Smooth muscle cell (in vitro differentiated cells): ENCODE measurements around the gene HLCS. TPM values are rescaled to one million over a fixed set of nuclear protein-coding genes. Genes with fewer than 3 reads are reported as not detected.

Experiments
- DNase-seq: peaks from one replicate; lab custom pipeline; 2025; ENCODE audit not compliant: unreplicated experiment; lab: John Stamatoyannopoulos, UW
- H2AFZ ChIP-seq: fragments of 200-600 bp; sonication (generic); 2 replicates; pipeline ENCODE4 v1.6.0; 2016; ENCODE audit warnings: antibody characterized with exemption, low read depth, mild to moderate bottlenecking
- H3F3A ChIP-seq: fragments of 200-600 bp; sonication (generic); 2 replicates; pipeline ENCODE4 v1.6.0; 2017; ENCODE audit warnings: antibody characterized with exemption, low read depth
- H3K27ac ChIP-seq: fragments of 200-600 bp; sonication (generic); 2 replicates; pipeline ENCODE4 v1.5.1; 2016; ENCODE audit warnings: low read depth, mild to moderate bottlenecking
- H3K27me3 ChIP-seq: fragments of 200-600 bp; sonication (generic); 2 replicates; pipeline ENCODE4 v1.6.1; 2016; ENCODE audit warnings: low read depth, mild to moderate bottlenecking
- H3K36me3 ChIP-seq: fragments of 200-600 bp; sonication (generic); 2 replicates; pipeline ENCODE4 v1.5.1; 2016; ENCODE audit warnings: low read depth
- H3K4me1 ChIP-seq: fragments of 200-600 bp; sonication (generic); 2 replicates; pipeline ENCODE4 v1.5.1; 2016; ENCODE audit warnings: low read depth
- H3K4me2 ChIP-seq: fragments of 200-600 bp; sonication (generic); 2 replicates; pipeline ENCODE4 v1.6.0; 2016; ENCODE audit warnings: mild to moderate bottlenecking
- H3K4me3 ChIP-seq: fragments of 200-600 bp; sonication (generic); 2 replicates; pipeline ENCODE4 v1.5.1; 2016; ENCODE audit warnings: mild to moderate bottlenecking
- H3K79me2 ChIP-seq: fragments of 200-600 bp; sonication (generic); 2 replicates; pipeline ENCODE4 v1.6.0; 2016; ENCODE audit warnings: low read depth, mild to moderate bottlenecking
- H3K9ac ChIP-seq: fragments of 200-600 bp; sonication (generic); 2 replicates; pipeline ENCODE4 v1.6.0; 2016; ENCODE audit warnings: low read depth
- H3K9me3 ChIP-seq: fragments of 200-600 bp; sonication (generic); replicated peaks from 2 replicates; pipeline ENCODE4 v1.5.1; 2016; ENCODE audit warnings: low read depth
- H4K20me1 ChIP-seq: fragments of 200-600 bp; sonication (generic); 2 replicates; pipeline ENCODE4 v1.6.0; 2016; ENCODE audit warnings: low read depth
- WGBS: methylation state at CpG from one replicate; pipeline ENCODE4 v1.1.7; 2016; ENCODE audit warnings: low lambda C conversion rate; 5-methylcytosine and 5-hydroxymethylcytosine counted together
- polyA plus RNA-seq: library from polyadenylated mRNA; unstranded; fragments of >200 nt; fragmentation: Nextera tagmentation; extraction: Ambion mirVana; gene quantifications from 2 replicates; pipeline ENCODE4 v1.2.1, GENCODE V29; 2016
- total RNA-seq: library from RNA; depleted of rRNA; stranded (reverse); fragments of >200 nt; gene quantifications from 2 replicates; pipeline ENCODE4 v1.2.3, GENCODE V29; 2014
- TF ChIP-seq, protein P1 (sequence below): fragments of 200-600 bp; sonication (generic); IDR thresholded peaks from 2 replicates; pipeline ENCODE4 v1.5.1; 2017; ENCODE audit warnings: borderline replicate concordance, mild to moderate bottlenecking, antibody characterized with exemption; ENCODE audit not compliant: insufficient read depth, poor library complexity, severe bottlenecking

HLCS gene
- total and polyA plus RNA-seq, 2 experiments from 2014 or later: 7.5 to 20.6 TPM

DNA sequence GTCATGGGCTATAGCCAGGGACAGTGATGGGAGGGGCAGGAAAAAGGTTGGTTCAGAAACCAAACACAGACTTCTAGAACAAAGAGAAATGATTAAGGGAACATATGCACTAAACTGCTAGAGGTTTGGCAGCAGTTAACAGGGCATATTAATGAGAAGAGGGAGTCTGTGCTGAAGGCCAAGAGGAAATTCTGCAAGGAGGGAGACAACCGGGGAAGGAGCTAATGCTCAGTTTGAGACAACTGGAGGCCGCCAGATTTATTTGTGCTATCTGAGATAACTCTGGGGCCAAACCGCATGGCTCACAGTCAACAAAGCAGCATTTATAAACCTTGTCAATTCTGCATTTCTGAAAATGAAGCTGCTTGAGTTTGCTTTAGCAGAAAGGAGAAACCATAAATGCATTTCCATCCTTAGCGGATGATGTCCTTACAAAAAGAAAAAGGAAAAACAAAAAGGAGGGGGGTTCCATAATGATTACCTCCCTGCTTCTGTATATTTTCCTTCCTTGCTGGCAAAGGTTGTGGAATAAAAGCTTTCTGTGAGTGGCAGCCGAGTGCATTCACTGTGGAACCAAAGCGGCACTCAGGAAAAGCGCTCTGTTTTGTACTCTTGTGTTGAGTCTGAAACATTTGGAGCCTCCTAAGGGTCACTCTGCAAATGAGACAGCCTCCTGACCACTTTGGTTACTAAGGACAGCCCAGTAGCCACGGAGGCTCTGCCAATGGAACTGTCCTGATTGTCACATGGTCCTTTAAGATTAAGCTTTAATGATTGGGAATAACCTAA, 197.2 kb downstream of the HLCS start:
- Histone ChIP-seq H3K4me2 (peak overlapping the region; percentile 41), H3K27ac (no peak overlapping the region), H3K36me3 (no peaks in the 10 kb centered on the region), H3K4me3 (no peak overlapping the region), H3K9ac (no peak overlapping the region), H3F3A (no peaks in the 10 kb centered on the region), H3K79me2 (no peaks in the 10 kb centered on the region), H3K27me3 (no peaks in the 10 kb centered on the region), H2AFZ (no peak overlapping the region), H3K4me1 (peaks cover 14% of the 10 kb centered on the region), H3K9me3 (no peaks in the 10 kb centered on the region), H4K20me1 (peaks cover 5% of the 10 kb centered on the region)
- no peak for DNase-seq
- TF ChIP-seq, protein P1, sequence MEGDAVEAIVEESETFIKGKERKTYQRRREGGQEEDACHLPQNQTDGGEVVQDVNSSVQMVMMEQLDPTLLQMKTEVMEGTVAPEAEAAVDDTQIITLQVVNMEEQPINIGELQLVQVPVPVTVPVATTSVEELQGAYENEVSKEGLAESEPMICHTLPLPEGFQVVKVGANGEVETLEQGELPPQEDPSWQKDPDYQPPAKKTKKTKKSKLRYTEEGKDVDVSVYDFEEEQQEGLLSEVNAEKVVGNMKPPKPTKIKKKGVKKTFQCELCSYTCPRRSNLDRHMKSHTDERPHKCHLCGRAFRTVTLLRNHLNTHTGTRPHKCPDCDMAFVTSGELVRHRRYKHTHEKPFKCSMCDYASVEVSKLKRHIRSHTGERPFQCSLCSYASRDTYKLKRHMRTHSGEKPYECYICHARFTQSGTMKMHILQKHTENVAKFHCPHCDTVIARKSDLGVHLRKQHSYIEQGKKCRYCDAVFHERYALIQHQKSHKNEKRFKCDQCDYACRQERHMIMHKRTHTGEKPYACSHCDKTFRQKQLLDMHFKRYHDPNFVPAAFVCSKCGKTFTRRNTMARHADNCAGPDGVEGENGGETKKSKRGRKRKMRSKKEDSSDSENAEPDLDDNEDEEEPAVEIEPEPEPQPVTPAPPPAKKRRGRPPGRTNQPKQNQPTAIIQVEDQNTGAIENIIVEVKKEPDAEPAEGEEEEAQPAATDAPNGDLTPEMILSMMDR: no peak
- WGBS: 69% methylated on average over 8 of the region's 8 CpGs

DNA sequence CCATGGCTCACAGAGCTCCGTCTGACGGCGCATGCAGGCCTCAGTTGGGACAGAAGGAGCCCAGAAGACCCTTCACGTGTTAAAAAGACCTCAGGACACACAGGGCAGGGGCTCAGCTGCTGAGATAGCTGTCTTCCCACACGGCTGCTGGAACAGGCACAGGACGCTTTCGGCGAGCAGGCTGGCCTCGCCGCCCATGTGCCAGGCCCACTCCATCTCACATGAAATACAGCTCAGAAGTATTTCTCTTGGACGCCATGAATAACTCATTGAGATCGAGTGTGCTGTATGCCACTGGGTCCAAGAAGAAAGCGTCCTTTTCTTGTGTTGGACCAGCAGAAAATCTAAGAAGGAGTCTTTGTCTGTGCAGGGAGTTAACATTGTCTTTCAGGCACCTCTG, 198.0 kb downstream of the HLCS start:
- Histone ChIP-seq H3K36me3 (no peaks in the 10 kb centered on the region), H2AFZ (no peak overlapping the region), H3K9ac (no peak overlapping the region), H3K4me1 (peaks cover 14% of the 10 kb centered on the region), H4K20me1 (peaks cover 5% of the 10 kb centered on the region), H3K4me3 (no peak overlapping the region), H3K4me2 (no peak overlapping the region), H3K27me3 (no peaks in the 10 kb centered on the region), H3K9me3 (no peaks in the 10 kb centered on the region), H3K79me2 (no peaks in the 10 kb centered on the region), H3K27ac (no peak overlapping the region), H3F3A (no peaks in the 10 kb centered on the region)
- DNase-seq: no peak
- 87% methylated on average over 13 of the region's 13 CpGs for WGBS
- TF ChIP-seq, protein P1: no peak

DNA sequence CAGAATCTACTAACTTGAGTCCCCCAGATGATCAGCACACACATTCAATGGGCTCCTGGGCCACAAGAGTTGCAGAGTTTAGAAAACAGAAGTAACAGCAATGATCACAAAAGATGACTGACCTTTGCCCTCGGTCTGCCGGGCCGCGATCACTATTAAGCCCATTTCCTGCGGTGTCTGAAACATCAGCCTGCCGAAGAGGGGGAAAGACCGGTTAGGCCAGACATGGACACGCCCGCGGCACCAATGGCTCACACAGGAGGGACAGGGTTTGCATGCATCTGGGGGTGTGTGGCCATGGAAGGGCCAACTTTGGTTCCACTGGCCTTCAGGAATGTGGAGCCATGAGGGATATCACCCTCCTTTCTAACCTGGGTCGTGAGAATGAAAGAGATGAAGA, 199.4 kb downstream of the HLCS start:
- H3K4me3 ChIP-seq: no peak overlapping the region
- H3K27ac ChIP-seq: no peak overlapping the region
- H3K4me1 ChIP-seq: peaks cover 14% of the 10 kb centered on the region
- no peaks in the 10 kb centered on the region for H3K79me2 ChIP-seq
- DNase-seq: no peak
- H3K9ac ChIP-seq: no peak overlapping the region
- H2AFZ ChIP-seq: no peak overlapping the region
- TF ChIP-seq, protein P1: no peak
- no peaks in the 10 kb centered on the region for H3F3A ChIP-seq
- H3K9me3 ChIP-seq: no peaks in the 10 kb centered on the region
- no peaks in the 10 kb centered on the region for H3K27me3 ChIP-seq
- H3K36me3 ChIP-seq: no peaks in the 10 kb centered on the region
- 94% methylated on average over 11 of the region's 11 CpGs for WGBS
- no peak overlapping the region for H3K4me2 ChIP-seq
- peaks cover 5% of the 10 kb centered on the region for H4K20me1 ChIP-seq

DNA sequence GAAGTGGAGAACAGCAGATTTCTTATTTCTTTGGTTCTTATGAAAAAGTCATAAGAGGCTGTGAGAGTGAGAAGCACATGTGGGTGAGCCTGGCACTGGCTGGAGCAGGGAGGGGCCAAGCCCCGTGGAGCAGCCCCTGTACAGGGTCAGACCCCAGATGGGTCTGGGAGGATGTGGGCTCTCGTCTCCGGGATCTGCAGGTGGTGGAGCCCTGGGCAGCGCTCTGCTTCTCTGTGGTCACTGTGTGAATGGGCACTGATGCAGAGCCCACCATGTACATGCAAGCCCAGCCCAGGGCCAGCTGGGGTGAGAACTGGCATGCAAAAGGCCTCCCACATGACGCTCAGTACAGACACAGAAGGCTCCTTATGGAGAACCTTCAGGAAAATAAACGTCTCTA, 200.0 kb downstream of the HLCS start:
- Histone ChIP-seq H3K36me3 (no peaks in the 10 kb centered on the region), H3K4me2 (no peak overlapping the region), H3K9me3 (no peaks in the 10 kb centered on the region), H3K4me1 (peaks cover 14% of the 10 kb centered on the region), H2AFZ (no peak overlapping the region), H3K79me2 (no peaks in the 10 kb centered on the region), H3K9ac (no peak overlapping the region), H3K27ac (no peak overlapping the region), H3F3A (no peaks in the 10 kb centered on the region), H3K27me3 (no peaks in the 10 kb centered on the region), H3K4me3 (no peak overlapping the region), H4K20me1 (peaks cover 5% of the 10 kb centered on the region)
- DNase-seq: no peak
- TF ChIP-seq, protein P1: no peak
- WGBS: 96% methylated on average over 6 of the region's 6 CpGs
